HG03439 (cell line): ENCODE data around the gene PEX13.
"Not testable (repeated sequence)": the region's sequence is repeated elsewhere in the genome, so short reads cannot be mapped to it uniquely, and the experiment has no call there.

Experiments used
- ATAC-seq: cut with Tn5 transposase; IDR thresholded peaks from one replicate; pipeline ENCODE4 v1.9.1; 2021; ENCODE audit warnings: mild to moderate bottlenecking, moderate library complexity; ENCODE audit not compliant: unreplicated experiment

PEX13 gene, protein sequence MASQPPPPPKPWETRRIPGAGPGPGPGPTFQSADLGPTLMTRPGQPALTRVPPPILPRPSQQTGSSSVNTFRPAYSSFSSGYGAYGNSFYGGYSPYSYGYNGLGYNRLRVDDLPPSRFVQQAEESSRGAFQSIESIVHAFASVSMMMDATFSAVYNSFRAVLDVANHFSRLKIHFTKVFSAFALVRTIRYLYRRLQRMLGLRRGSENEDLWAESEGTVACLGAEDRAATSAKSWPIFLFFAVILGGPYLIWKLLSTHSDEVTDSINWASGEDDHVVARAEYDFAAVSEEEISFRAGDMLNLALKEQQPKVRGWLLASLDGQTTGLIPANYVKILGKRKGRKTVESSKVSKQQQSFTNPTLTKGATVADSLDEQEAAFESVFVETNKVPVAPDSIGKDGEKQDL

GRCh38 chr2:61017556-61018317, at the start of gene PEX13, which contains the start of gene PUS10:
PEX13 (plus strand) TSS chr2:61017720; CDS start chr2:61017760, 40 bp downstream.
PUS10 (minus strand) TSS chr2:61018255; CDS start chr2:61011890, 6,365 bp downstream.
- peak; percentile 89 for ATAC-seq

- ATAC-seq, result peak; percentile 5
Observed at GRCh38 chr2:60972889-60973656, 44.4 kb upstream of the PEX13 start.

DNA sequence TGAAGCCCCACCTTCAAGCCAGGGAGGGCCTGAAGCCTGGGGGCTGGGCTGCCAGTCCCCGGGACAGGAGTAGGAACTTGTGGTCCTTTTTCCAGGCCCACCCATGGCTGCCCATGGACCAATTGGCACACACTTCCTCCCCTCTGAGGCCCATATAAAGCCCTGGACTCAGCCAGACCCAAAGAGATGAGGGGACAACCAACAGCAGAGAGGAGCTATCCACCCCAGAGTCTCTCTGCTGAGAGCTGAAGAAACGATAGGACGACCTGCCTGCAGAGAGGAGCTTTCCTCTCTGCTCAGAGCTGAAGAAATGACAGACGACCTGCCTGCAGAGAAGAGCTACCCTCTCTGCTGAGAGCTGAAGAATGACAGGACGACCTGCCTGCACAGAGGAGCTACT, 43.8 kb upstream of the PEX13 start:
- ATAC-seq, result no peak

GRCh38 chr2:60974652-60975051, 42.9 kb upstream of the PEX13 start:
- no peak for ATAC-seq

- no peak for ATAC-seq
Observed at GRCh38 chr2:60976256-60976850, 41.2 kb upstream of the PEX13 start.

DNA sequence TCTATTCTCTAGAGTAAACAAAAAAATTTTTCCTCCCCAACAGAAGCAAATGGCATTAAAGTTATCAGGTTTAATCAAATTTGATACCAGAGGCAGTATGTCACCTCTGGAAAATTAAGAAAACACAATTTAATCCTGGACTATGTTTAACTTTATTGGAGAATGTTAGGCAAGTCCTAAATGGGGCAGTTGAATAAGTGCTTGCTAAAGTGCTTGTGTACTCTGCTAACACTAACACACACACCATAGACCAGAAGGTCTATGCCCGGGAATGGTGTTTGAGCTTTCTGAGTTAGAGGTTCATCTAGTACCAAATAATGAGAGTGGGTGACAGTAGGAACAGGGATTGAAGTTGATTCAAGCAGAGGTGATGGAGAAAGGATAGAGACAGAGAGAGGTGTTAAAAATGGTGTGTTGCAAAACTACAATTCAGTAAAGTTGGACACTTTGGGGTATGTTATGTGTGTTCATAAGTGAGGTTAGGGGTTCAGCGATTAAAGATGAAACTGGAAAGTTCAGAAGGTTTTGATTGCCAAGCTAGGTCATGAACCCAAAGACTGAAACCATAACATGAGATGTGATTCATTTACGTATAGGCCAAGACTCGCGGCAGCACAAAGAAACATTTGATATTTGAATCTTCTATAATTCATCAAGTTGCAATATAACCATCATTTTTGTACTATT, 40.5 kb upstream of the PEX13 start:
- ATAC-seq, result no peak

DNA sequence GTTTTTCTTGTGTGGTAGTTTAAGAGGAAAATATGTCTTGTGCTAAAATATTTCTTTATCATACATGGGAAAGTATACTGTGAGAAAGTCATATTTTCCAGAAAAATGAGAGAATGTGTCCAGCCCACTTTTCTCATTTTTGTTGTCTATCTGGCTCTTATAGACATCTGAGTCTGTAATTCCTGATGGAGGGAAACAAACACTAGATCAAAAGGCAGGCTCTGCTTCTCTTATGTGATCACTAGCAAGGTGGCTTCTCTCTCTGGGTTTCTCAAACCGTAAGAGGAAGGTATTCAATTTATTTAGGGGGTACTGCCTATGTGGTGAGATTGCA, 40.0 kb upstream of the PEX13 start:
- no peak for ATAC-seq

- no peak for ATAC-seq
Observed at GRCh38 chr2:60979231-60979630, 38.3 kb upstream of the PEX13 start.

GRCh38 chr2:60980071-60980815, 37.3 kb upstream of the PEX13 start:
- ATAC-seq, result no peak

DNA sequence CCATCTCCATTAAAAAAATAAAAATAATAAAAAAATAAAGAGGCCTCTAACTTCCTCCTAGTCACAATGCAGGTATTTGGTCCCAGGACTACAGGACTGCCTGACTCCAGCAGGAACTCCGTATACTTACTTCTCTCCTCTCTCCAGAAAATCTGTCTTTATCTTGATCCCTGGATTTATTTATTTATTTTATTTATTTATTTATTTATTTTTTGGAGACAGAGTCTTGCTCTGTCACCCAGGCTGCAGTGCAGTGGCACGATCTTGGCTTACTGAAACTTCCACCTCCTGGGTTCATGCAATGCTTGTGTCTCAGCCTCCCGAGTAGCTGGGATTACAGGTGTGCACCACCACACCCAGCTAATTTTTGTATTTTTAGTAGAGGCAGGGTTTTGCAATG, 35.5 kb upstream of the PEX13 start:
- ATAC-seq, result not testable (repeated sequence)

GRCh38 chr2:60984720-60985119, 32.8 kb upstream of the PEX13 start:
- no peak for ATAC-seq

- no peak for ATAC-seq
Observed at GRCh38 chr2:60987041-60987440, 30.5 kb upstream of the PEX13 start.

GRCh38 chr2:60987656-60988055, 29.9 kb upstream of the PEX13 start:
- ATAC-seq, result not testable (repeated sequence)

DNA sequence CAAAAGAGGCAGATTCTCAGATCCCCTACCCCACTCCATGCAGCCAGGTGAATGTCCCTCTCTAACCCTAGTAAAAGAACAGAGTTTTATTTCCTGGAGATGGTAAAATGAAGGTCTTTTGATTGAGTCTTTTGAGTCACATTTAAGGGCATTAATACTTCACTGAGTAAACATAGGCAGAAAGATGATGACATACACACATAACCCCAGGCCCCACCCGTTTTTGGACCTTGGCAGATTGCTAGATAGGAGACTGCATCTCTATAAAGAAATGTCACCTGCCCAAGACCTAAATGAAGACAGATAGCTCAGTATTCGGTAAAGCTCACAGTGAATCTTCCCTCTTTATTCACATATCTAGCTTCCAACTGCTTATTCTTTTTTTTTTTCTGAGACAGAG, 28.3 kb upstream of the PEX13 start:
- no peak for ATAC-seq

GRCh38 chr2:60991644-60992043, 25.9 kb upstream of the PEX13 start:
- ATAC-seq, result no peak

GRCh38 chr2:60992985-60993392, 24.5 kb upstream of the PEX13 start:
- ATAC-seq, result peak; percentile 98

DNA sequence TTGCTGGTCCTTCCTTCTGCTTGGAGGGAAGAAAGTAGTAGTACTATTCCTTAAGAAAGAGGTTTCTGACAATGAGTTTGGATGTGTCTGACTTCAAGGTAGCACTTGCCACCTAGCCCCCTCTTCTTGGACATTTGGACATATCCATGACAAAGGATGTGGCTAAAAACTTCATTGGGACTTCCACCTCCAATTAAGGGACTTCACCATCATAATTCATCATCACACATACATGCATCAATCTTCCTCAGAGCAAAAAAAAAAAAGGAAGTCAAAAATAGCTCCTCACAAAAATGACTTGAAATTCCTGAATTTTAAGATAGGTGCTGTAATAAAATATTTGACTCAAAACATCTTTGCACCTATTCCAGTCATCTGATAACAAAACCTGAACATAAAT, 23.4 kb upstream of the PEX13 start:
- ATAC-seq, result no peak

GRCh38 chr2:60998628-60999545, 18.6 kb upstream of the PEX13 start:
- ATAC-seq, result no peak

- no peak for ATAC-seq
Observed at GRCh38 chr2:61005736-61006135, 11.8 kb upstream of the PEX13 start.
